ENCODE results near the gene SPIRE1. TPM values are rescaled to one million over a fixed set of nuclear protein-coding genes. Genes with fewer than 3 reads are reported as not detected.

The SPIRE1 gene
- 15.7 TPM for total RNA-seq

DNA sequence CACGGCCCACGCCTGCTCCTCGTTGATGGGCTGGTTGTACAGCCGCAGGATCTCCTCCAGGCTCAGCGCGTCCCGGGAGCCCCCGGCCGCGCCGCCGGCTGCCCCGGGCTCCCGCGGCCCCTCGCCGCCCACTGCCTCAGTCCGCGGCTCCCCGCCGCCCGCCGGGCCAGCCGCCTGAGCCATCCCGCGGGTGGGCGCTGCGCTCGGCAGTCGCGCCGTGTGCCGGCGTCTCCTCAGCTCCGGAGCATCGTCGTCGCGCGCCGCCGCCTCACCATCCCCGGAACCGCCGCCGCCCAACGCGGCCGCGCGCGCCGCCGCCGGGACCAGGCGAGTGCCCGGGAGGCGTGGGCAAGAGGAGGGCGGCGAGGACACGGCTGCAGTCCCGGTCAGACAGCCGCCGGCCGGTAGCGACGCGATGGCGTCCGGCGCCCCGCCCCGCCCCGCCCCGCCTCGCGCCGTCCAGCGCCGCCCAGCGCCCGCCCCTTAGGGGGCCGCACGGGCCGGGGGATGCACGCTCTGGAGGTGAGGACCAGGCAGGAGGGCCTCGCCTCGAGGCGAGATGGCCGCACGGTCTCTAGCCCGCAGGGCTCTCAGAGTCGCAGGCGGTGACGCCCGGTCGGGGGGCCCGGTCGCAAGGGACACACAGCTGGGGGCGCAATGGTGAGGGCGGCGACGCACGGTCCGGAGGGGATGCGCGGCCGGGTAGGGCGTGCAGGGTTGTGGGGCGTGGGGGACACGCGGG lies at the start of gene SPIRE1:
TSS of gene SPIRE1 (minus strand) at position 424 of the 742 bp plus-strand sequence. CDS start at position 183, 241 bp downstream.
- Histone ChIP-seq H3K4me3 (peak within 1 kb of the TSS; percentile 88 to 93), H3K9me3 (no peaks in the 10 kb centered on the region), H3K4me1 (peaks cover 28% of the 10 kb centered on the region), H3K36me3 (no peaks in the 10 kb centered on the region), H3K27me3 (no peaks in the 10 kb centered on the region), H3K27ac (peak within 1 kb of the TSS; percentile 94)
- TF ChIP-seq, protein P1, sequence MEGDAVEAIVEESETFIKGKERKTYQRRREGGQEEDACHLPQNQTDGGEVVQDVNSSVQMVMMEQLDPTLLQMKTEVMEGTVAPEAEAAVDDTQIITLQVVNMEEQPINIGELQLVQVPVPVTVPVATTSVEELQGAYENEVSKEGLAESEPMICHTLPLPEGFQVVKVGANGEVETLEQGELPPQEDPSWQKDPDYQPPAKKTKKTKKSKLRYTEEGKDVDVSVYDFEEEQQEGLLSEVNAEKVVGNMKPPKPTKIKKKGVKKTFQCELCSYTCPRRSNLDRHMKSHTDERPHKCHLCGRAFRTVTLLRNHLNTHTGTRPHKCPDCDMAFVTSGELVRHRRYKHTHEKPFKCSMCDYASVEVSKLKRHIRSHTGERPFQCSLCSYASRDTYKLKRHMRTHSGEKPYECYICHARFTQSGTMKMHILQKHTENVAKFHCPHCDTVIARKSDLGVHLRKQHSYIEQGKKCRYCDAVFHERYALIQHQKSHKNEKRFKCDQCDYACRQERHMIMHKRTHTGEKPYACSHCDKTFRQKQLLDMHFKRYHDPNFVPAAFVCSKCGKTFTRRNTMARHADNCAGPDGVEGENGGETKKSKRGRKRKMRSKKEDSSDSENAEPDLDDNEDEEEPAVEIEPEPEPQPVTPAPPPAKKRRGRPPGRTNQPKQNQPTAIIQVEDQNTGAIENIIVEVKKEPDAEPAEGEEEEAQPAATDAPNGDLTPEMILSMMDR (IDR thresholded peaks at IDR 0.05) = no peak
- TF ChIP-seq POLR2A (IDR thresholded peaks at IDR 0.05) (peak in 1 of 2 donors; percentile 53), POLR2AphosphoS5 (IDR thresholded peaks at IDR 0.05; ENCODE audit: insufficient read depth in 1 of 2, low read depth in 1 of 2) (peak in 1 of 2 donors; percentile 56)
- no peak for DNase-seq (ENCODE audit: extremely low spot score in 2 of 2)
- intact Hi-C loops (cut with DNase I) = loop anchor here (5.0 kb wide), 3 partner anchors 251 to 351 kb away; partner anchors contain the start of genes PRELID3A and TUBB6

DNA sequence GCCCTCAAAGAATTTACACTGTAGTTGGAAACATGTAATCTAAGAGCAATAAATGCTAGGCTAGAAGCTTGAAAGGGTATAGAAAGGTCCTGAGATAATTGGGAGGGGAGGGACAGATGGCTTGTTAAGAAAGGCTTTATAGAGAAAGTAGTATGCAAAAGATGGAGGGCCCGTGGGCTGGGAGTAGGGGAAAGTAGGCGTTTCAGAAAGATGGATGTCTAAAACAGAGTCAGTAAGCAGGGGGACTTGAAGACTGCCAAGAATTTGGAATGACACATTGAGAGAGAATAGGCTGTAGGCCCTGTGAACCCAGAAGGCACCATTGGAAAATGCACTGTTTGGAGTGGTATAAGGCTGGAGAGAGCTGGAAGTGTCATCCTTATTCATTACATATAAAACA lies 45.8 kb upstream of the SPIRE1 start:
- intact Hi-C loops (cut with DNase I) = no loop called here
- Histone ChIP-seq H3K36me3 (peaks cover 0 to 19% of the 10 kb centered on the region in 2 donors), H3K9me3 (no peaks in the 10 kb centered on the region), H3K27ac (no peak overlapping the region), H3K4me3 (peak overlapping the region; percentile 76 to 82), H3K4me1 (peaks cover 34% of the 10 kb centered on the region), H3K27me3 (no peaks in the 10 kb centered on the region)
- TF ChIP-seq POLR2A (IDR thresholded peaks at IDR 0.05) (no peak), POLR2AphosphoS5 (IDR thresholded peaks at IDR 0.05; ENCODE audit: insufficient read depth in 1 of 2, low read depth in 1 of 2) (no peak)
- TF ChIP-seq, protein P1 (IDR thresholded peaks at IDR 0.05) = no peak
- no peak for DNase-seq (ENCODE audit: extremely low spot score in 2 of 2)

DNA sequence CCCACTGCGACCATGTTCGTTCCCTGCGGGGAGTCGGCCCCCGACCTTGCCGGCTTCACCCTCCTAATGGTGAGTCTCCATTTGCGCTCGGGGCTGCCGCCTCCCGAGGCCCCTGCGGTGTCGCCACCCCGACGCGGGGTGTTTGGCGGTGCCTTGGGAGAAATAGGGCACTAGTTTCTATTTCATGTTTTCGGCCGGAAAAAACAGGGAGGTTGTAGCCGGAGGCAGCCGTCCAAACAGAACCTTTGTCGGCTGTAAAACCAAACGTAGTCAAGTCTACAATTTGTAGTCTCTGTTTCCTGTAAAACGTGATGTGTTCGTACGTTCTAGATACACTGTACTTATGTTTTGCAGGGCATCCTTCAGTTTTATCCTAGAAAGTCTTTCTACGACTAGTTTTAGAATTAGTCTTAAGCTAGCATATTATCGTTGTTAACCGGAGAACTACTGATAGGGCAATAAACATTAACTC lies 45.2 kb upstream of the SPIRE1 start:
- intact Hi-C loops (cut with DNase I) = no loop called here
- no peaks in the 10 kb centered on the region for H3K27me3 ChIP-seq
- H3K4me1 ChIP-seq = peaks cover 34% of the 10 kb centered on the region
- no peak for DNase-seq (ENCODE audit: extremely low spot score in 2 of 2)
- TF ChIP-seq POLR2A (IDR thresholded peaks at IDR 0.05) (no peak), POLR2AphosphoS5 (IDR thresholded peaks at IDR 0.05; ENCODE audit: insufficient read depth in 1 of 2, low read depth in 1 of 2) (no peak)
- TF ChIP-seq, protein P1 (IDR thresholded peaks at IDR 0.05) = no peak
- H3K27ac ChIP-seq = peak overlapping the region; percentile 92
- H3K36me3 ChIP-seq = peaks cover 0 to 14% of the 10 kb centered on the region in 2 donors
- no peaks in the 10 kb centered on the region for H3K9me3 ChIP-seq
- H3K4me3 ChIP-seq = peak overlapping the region; percentile 76 to 82

DNA sequence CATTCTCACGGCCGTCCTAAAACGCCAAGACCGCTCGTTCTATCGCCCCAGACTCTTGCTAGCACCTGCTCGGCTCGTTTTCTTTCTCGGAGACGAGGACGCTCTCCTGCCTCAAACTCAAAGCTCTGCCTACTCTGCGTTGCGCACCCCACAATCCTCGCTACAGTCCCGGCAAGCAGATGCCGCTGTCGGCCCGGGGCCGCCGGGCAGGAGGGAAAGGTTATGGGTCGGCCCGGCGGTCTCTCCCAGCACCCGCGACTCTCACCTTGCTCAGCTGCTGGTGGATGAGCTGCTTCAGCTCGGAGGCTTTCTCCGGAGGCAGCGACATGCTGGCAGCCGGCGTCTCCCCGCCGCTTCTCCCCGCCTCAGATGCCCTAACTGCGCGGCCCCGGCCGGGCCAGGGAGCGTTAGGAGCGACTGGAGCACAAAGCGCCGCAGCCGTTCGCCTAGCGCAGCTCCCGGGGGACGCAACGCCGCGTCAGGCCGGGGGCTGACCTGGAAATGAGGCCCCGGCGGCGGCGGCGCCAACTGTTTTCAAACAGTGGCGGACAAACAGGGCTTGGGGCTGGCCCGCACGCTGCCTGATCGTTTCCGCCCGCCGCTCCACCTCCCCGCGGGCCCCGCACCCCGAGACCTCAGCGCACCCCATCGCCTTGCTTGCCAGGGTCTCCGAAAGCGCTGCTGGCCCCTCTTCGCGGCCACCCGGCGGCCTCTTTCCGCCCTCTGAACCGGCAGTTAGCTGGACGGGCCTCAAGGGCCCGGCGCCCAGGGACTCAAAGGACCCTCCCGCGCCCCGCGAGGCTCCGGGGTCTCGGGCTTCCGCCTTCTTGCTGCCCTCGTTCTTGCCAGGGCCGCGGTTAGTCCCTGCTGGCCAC lies 44.6 kb upstream of the SPIRE1 start, which contains the start of the genes CEP76 and PSMG2:
TSS of gene CEP76 (minus strand) at position 503 of the 875 bp plus-strand sequence. CDS start at position 328, 175 bp downstream.
TSS of gene PSMG2 (plus strand) at position 822 of the 875 bp plus-strand sequence. CDS start 66 bp downstream, outside the sequence.
- H3K9me3 ChIP-seq = no peaks in the 10 kb centered on the region
- H3K36me3 ChIP-seq = peaks cover 0 to 7% of the 10 kb centered on the region in 2 donors
- peaks cover 34% of the 10 kb centered on the region for H3K4me1 ChIP-seq
- TF ChIP-seq, protein P1 (IDR thresholded peaks at IDR 0.05) = no peak
- TF ChIP-seq POLR2AphosphoS5 (IDR thresholded peaks at IDR 0.05; ENCODE audit: insufficient read depth in 1 of 2, low read depth in 1 of 2) (peak; percentile 39 to 84), POLR2A (IDR thresholded peaks at IDR 0.05) (peak in 1 of 2 donors; percentile 26)
- peak within 1 kb of the TSS; percentile 76 to 82 for H3K4me3 ChIP-seq
- intact Hi-C loops (cut with DNase I) = no loop called here
- DNase-seq (ENCODE audit: extremely low spot score in 2 of 2) = no peak
- H3K27me3 ChIP-seq = no peaks in the 10 kb centered on the region
- H3K27ac ChIP-seq = peak within 1 kb of the TSS; percentile 92
